Measurements from ENCODE around the gene THBS3. TPM values are rescaled to one million over a fixed set of nuclear protein-coding genes. Genes with fewer than 3 reads are reported as not detected.

THBS3 gene
- total RNA-seq, 5 donors from 2014 or later (not counting 1 experiment from before 2014, with no cell fraction given): 24.1 to 43.9 (median 34.0) TPM

DNA sequence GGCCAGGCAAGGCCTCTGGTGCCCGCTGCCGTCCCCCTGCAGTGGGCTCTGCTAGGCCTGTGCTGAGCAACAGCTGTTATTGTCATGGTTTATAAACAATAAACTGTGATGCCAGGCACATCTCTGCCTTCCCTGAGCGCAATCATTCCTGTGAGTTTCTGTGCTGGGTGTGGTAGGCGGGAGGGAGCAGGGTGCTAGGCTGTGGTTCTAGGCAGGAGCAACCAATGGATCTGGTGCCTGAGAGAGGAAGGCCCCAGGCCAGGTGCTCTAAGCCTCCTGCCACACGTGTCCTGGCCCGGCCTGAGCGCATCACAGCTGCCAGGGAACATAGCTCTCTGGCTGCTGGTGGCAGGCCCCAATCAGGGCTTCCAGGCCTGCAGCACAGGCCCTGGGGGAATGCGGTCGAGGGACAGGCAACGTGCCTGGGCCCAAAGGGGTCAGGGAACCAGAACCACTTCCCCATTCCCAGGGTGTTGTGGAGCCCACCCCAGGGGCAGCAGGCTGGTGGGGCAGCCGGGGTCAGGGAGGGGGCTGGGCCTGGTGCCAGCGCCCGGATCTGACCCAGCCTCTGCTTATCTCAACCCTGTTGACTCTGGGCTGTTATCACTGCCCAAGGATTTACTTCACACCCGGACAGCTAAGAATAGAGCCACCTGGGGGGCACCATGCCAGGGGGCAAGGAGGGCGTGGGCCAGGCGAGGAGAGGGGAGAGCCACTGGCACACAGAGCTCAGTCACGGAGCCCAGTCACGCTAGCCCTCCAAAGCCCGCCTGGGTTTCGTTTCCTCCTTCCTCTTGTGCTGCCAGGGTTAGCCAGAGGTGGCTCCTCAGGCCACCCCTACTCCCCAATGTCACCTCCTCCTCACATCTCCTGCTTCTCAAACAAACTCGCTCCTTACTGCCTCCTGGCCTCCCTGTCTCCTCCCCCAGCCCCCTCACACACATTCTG lies 22.6 kb downstream of the THBS3 start:
- no peak for ATAC-seq (replicated peaks in 1 of 4)
- Histone ChIP-seq H3K4me3 (ENCODE audit: control insufficient read depth in 1 of 2, extremely low read depth in 1 of 2, low read length in 1 of 2) (no peak overlapping the region), H3K36me3 (ENCODE audit: control insufficient read depth in 2 of 2, extremely low read depth in 1 of 2, insufficient read depth in 1 of 2, low read length in 1 of 2) (peaks cover 0 to 3% of the 10 kb centered on the region in 2 donors), H3K27me3 (replicated peaks in 1 of 2; ENCODE audit: control insufficient read depth in 2 of 2, extremely low read depth in 1 of 2, insufficient read depth in 2 of 2, low read length in 1 of 2) (no peaks in the 10 kb centered on the region), H3K9me3 (no peaks in the 10 kb centered on the region), H3K4me1 (ENCODE audit: control insufficient read depth in 1 of 2, extremely low read depth in 1 of 2, insufficient read depth in 2 of 2, low read length in 2 of 2) (no peaks in the 10 kb centered on the region), H3K27ac (ENCODE audit: low read length) (no peak overlapping the region)
- DNase-seq: peak in 1 of 35 experiments; percentile 33
- Mint-ChIP-seq H3K36me3 (peaks cover 14% of the 10 kb centered on the region), H3K27me3 (no peaks in the 10 kb centered on the region), H3K4me1 (peaks cover 4 to 7% (median 5%) of the 10 kb centered on the region in 3 donors), H3K4me3 (no peak overlapping the region), H3K27ac (no peak overlapping the region), H3K9me3 (no peaks in the 10 kb centered on the region)
- WGBS (ENCODE audit: insufficient coverage): 81% methylated on average over 18 of the region's 21 CpGs
- ChIA-PET CTCF (interaction anchor here in 1 of 2 donors (1.1 kb wide), 1 partner anchor 10 kb away, joined by 3 read pairs; no protein-coding TSS in a partner anchor), POLR2A (no interaction called here)

DNA sequence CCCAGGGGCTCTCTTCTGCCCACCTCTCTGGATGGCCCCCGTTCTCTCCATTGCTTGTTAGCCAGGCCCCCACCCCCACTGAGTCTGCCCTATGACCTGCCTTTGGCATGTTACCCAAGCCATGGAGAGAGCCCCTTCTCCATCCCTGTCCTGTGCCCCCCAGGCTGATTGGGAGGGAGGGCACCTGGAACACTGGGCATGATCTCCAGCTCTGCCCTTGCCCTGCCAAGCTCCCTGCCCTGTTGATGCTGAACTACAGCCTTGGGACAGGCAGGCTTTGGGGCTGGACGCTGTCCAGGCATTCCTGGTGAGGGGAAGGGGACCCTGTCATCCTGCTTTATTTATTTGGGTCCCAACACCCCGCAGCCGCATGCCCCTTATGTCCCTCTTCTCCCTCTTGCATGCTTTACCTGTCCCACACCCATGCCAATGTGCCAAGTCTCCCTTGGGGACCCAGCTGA lies 23.3 kb downstream of the THBS3 start:
- Mint-ChIP-seq H3K4me1 (peaks cover 4 to 7% (median 5%) of the 10 kb centered on the region in 3 donors), H3K36me3 (peaks cover 14% of the 10 kb centered on the region), H3K4me3 (no peak overlapping the region), H3K27ac (no peak overlapping the region), H3K9me3 (no peaks in the 10 kb centered on the region), H3K27me3 (no peaks in the 10 kb centered on the region)
- Histone ChIP-seq H3K4me1 (ENCODE audit: control insufficient read depth in 1 of 2, extremely low read depth in 1 of 2, insufficient read depth in 2 of 2, low read length in 2 of 2) (no peaks in the 10 kb centered on the region), H3K36me3 (ENCODE audit: control insufficient read depth in 2 of 2, extremely low read depth in 1 of 2, insufficient read depth in 1 of 2, low read length in 1 of 2) (peaks cover 7 to 8% of the 10 kb centered on the region in 2 donors), H3K4me3 (ENCODE audit: control insufficient read depth in 1 of 2, extremely low read depth in 1 of 2, low read length in 1 of 2) (no peak overlapping the region), H3K27me3 (replicated peaks in 1 of 2; ENCODE audit: control insufficient read depth in 2 of 2, extremely low read depth in 1 of 2, insufficient read depth in 2 of 2, low read length in 1 of 2) (no peaks in the 10 kb centered on the region), H3K27ac (ENCODE audit: low read length) (no peak overlapping the region), H3K9me3 (no peaks in the 10 kb centered on the region)
- WGBS (ENCODE audit: insufficient coverage): 93% methylated on average over 2 of the region's 4 CpGs
- DNase-seq (no peak), ATAC-seq (replicated peaks in 1 of 4) (peak in 1 of 4 experiments; percentile 17)
- POLR2A ChIA-PET: interaction anchor here in 1 of 2 donors (0.5 kb wide), 1 partner anchor 292 kb away, joined by 4 read pairs; no protein-coding TSS in a partner anchor
- CTCF ChIA-PET: no interaction called here

DNA sequence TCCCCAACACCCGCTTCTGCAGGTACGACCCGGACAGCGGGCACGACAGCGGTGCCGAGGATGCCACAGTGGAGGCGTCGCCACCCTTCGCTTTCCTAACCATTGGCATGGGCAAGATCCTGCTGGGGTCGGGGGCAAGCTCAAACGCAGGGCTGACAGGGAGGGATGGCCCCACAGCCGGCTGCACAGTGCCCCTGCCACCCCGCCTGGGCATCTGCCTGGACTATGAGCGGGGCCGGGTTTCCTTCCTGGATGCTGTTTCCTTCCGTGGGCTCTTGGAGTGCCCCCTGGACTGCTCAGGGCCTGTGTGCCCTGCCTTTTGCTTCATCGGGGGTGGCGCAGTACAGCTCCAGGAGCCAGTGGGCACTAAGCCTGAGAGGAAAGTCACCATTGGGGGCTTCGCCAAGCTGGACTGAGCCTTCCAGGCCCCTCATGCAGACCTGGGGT lies 23.9 kb downstream of the THBS3 start:
- ATAC-seq (replicated peaks in 1 of 4): no peak
- peaks cover 8 to 12% of the 10 kb centered on the region in 2 donors for H3K36me3 ChIP-seq (ENCODE audit: control insufficient read depth in 2 of 2, extremely low read depth in 1 of 2, insufficient read depth in 1 of 2, low read length in 1 of 2)
- no peak overlapping the region for H3K27ac Mint-ChIP-seq
- no peaks in the 10 kb centered on the region for H3K4me1 ChIP-seq (ENCODE audit: control insufficient read depth in 1 of 2, extremely low read depth in 1 of 2, insufficient read depth in 2 of 2, low read length in 2 of 2)
- CTCF ChIA-PET: no interaction called here
- H3K36me3 Mint-ChIP-seq: peaks cover 18% of the 10 kb centered on the region
- no peak overlapping the region for H3K27ac ChIP-seq (ENCODE audit: low read length)
- DNase-seq: no peak
- POLR2A ChIA-PET: interaction anchor here in 1 of 2 donors (0.5 kb wide), 1 partner anchor 291 kb away, joined by 4 read pairs; no protein-coding TSS in a partner anchor
- WGBS (ENCODE audit: insufficient coverage): 96% methylated on average over 20 of the region's 20 CpGs
- H3K4me3 Mint-ChIP-seq: no peak overlapping the region
- H3K9me3 ChIP-seq: no peaks in the 10 kb centered on the region
- H3K9me3 Mint-ChIP-seq: no peaks in the 10 kb centered on the region
- no peaks in the 10 kb centered on the region for H3K27me3 Mint-ChIP-seq
- H3K4me1 Mint-ChIP-seq: peaks cover 4 to 7% (median 5%) of the 10 kb centered on the region in 3 donors
- H3K27me3 ChIP-seq (replicated peaks in 1 of 2; ENCODE audit: control insufficient read depth in 2 of 2, extremely low read depth in 1 of 2, insufficient read depth in 2 of 2, low read length in 1 of 2): no peaks in the 10 kb centered on the region
- no peak overlapping the region for H3K4me3 ChIP-seq (ENCODE audit: control insufficient read depth in 1 of 2, extremely low read depth in 1 of 2, low read length in 1 of 2)

DNA sequence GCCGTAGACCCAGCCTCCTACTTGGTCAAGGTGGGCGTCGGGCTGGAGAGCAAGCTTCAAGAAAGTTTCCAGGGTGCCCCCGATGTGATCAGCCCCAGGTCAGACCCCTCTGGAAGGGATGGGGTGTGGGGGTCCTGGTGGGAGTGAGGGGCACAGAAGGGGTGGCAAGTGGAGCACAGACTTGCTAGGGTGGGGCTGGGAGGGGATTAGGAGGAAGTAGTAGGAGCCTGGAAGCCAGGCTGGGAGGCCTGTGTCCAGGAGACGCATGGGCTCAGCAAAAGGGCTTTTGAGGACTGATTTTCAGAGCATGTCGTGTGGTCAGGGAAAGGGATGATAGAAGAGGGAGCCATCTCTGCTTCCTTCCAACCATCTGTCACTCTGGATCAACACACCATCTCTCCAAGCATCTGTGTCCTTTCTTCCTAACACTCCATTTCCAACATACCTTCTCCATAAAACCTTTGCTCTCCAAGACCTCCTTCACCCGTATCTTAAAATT lies 25.6 kb downstream of the THBS3 start:
- Histone ChIP-seq H3K27ac (ENCODE audit: low read length) (no peak overlapping the region), H3K9me3 (no peaks in the 10 kb centered on the region), H3K4me3 (ENCODE audit: control insufficient read depth in 1 of 2, extremely low read depth in 1 of 2, low read length in 1 of 2) (no peak overlapping the region), H3K4me1 (ENCODE audit: control insufficient read depth in 1 of 2, extremely low read depth in 1 of 2, insufficient read depth in 2 of 2, low read length in 2 of 2) (peaks cover 0 to 3% of the 10 kb centered on the region in 2 experiments), H3K36me3 (ENCODE audit: control insufficient read depth in 2 of 2, extremely low read depth in 1 of 2, insufficient read depth in 1 of 2, low read length in 1 of 2) (peaks cover 11 to 25% of the 10 kb centered on the region in 2 donors), H3K27me3 (replicated peaks in 1 of 2; ENCODE audit: control insufficient read depth in 2 of 2, extremely low read depth in 1 of 2, insufficient read depth in 2 of 2, low read length in 1 of 2) (no peaks in the 10 kb centered on the region)
- ChIA-PET POLR2A (no interaction called here), CTCF (no interaction called here)
- Mint-ChIP-seq H3K4me3 (no peak overlapping the region), H3K36me3 (peaks cover 19% of the 10 kb centered on the region), H3K4me1 (peaks cover 0 to 2% (median under 1%) of the 10 kb centered on the region in 3 donors), H3K27ac (no peak overlapping the region), H3K27me3 (no peaks in the 10 kb centered on the region), H3K9me3 (no peaks in the 10 kb centered on the region)
- 97% methylated on average over 4 of the region's 7 CpGs for WGBS (ENCODE audit: insufficient coverage)
- DNase-seq (no peak), ATAC-seq (replicated peaks in 1 of 4) (no peak)

DNA sequence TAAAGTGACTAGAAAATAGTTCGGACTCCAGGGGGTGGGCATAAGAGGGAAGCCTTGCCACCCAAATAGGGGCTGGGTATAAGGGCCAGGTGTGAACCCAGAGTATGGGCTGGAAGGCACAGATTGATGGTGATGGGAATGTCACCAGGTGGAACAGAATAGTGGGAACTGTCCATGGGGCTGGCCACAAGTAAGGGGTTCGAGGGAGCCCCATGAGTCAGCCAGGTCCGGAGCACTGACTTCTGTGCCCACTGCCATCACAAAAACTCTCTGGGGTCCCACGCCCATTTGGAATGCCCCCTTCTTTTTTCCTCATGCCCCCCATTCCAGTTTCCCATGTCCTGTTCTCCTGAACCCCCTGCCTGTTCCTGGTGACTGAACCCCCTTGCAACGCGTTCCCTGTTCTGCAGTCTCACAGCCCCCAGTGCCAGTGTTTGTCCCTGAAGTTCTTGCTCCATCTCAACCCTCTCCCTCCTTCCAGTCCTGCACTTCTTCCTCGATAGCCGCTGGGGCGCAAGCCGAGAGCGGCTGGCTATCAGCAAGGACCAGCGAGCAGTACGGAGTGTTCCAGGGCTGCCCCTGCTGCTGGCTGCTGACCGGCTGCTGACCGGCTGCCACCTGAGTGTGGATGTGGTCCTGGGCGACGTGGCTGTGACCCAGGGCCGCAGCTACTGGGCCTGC lies 26.2 kb downstream of the THBS3 start:
- 90% methylated on average over 17 of the region's 18 CpGs for WGBS (ENCODE audit: insufficient coverage)
- ChIA-PET POLR2A (no interaction called here), CTCF (no interaction called here)
- H3K27ac ChIP-seq (ENCODE audit: low read length): no peak overlapping the region
- no peaks in the 10 kb centered on the region for H3K27me3 ChIP-seq (replicated peaks in 1 of 2; ENCODE audit: control insufficient read depth in 2 of 2, extremely low read depth in 1 of 2, insufficient read depth in 2 of 2, low read length in 1 of 2)
- no peaks in the 10 kb centered on the region for H3K27me3 Mint-ChIP-seq
- peaks cover 19% of the 10 kb centered on the region for H3K36me3 Mint-ChIP-seq
- no peak overlapping the region for H3K4me3 Mint-ChIP-seq
- H3K9me3 Mint-ChIP-seq: no peaks in the 10 kb centered on the region
- H3K4me3 ChIP-seq (ENCODE audit: control insufficient read depth in 1 of 2, extremely low read depth in 1 of 2, low read length in 1 of 2): no peak overlapping the region
- H3K4me1 ChIP-seq (ENCODE audit: control insufficient read depth in 1 of 2, extremely low read depth in 1 of 2, insufficient read depth in 2 of 2, low read length in 2 of 2): peaks cover 3 to 9% of the 10 kb centered on the region in 2 experiments
- H3K4me1 Mint-ChIP-seq: peaks cover 5 to 7% (median 6%) of the 10 kb centered on the region in 3 donors
- H3K9me3 ChIP-seq: no peaks in the 10 kb centered on the region
- ATAC-seq (replicated peaks in 1 of 4) (no peak), DNase-seq (no peak)
- peaks cover 11 to 27% of the 10 kb centered on the region in 2 donors for H3K36me3 ChIP-seq (ENCODE audit: control insufficient read depth in 2 of 2, extremely low read depth in 1 of 2, insufficient read depth in 1 of 2, low read length in 1 of 2)
- no peak overlapping the region for H3K27ac Mint-ChIP-seq

Data from T-cell (primary cell).